Measurements from ENCODE around the gene ACBD5.
A peak's percentile ranks its signal among the peaks of the same experiment; 100 is the strongest.
"Not testable (repeated sequence)": the region's sequence is repeated elsewhere in the genome, so short reads cannot be mapped to it uniquely, and the experiment has no call there.

The ACBD5 gene, protein sequence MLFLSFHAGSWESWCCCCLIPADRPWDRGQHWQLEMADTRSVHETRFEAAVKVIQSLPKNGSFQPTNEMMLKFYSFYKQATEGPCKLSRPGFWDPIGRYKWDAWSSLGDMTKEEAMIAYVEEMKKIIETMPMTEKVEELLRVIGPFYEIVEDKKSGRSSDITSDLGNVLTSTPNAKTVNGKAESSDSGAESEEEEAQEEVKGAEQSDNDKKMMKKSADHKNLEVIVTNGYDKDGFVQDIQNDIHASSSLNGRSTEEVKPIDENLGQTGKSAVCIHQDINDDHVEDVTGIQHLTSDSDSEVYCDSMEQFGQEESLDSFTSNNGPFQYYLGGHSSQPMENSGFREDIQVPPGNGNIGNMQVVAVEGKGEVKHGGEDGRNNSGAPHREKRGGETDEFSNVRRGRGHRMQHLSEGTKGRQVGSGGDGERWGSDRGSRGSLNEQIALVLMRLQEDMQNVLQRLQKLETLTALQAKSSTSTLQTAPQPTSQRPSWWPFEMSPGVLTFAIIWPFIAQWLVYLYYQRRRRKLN

DNA sequence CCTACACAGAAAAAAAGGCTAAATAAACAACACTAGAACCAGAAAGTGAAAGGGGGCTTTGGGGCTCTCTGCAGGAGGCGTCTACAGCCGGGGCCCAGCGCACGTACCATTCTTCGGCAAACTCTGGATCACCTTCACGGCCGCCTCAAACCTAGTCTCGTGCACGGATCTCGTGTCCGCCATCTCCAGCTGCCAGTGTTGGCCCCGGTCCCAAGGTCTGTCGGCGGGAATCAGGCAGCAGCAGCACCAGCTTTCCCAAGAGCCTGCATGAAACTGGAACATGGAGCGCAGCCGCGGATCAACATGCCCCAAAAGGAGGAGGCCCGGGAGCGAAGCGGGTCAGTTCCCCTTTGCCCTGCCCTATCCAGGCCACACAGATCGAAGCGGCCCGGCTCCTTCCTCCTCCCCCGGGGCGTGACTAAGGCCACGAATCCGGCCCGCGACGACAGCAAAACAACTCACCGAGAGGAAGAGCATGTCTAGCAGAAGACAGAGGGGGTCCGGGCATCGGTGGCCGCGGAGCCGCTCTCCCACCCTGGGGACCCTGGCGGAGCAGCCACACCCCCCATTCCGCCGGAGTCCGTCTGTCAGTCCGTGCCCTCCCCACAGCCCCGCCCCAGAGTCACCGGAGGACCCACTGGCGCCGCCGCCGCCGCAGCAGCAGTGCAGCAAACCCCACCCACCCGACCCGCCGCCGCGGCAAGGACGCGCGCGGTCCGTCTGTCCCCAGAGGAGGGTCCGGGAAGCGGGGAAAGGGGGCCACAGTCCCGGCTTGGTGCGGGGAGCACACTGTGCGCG, at the start of gene ACBD5:
ACBD5 (minus strand) TSS at position 586 of the 798 bp plus-strand sequence; CDS start at position 477, 109 bp downstream.
- DNase-seq (ENCODE audit: low spot score) = peak; percentile 57

DNA sequence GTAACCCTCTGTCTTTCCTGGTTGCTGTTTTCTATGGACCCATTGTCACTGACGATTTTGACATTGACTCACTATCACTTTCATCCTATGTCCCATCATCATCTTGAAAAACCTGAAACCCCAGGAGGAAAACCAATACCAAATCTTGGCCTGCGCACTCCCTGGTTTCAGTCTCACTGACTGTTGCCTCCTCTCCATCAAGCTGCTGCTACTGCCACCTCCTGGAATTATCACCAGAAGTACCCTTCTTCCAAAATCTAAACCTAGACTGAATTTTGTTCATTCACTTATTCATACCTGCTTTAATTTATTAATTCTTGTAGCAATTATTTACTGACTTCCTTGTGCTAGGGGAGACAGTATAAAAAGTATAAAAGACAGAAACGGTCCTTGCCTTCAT, 44.5 kb upstream of the ACBD5 start:
- DNase-seq (ENCODE audit: low spot score) = no peak

DNA sequence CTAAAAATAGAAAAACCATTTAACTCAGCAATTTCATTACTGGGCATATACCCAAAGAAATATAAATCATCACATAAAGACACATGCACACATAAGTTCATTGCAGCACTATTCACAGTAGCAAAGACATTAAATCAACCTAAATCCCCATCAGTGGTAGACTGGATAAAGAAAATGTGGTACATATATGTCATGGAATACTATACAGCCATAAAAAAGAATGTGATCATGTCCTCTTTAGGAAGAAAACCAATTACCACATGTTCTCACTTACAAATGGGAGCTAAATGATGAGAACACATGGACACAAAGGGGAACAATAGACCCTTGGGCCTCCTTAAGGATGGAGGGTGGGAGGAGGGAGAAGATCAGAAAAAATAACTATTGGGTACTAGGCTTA, 36.0 kb upstream of the ACBD5 start:
- DNase-seq (ENCODE audit: low spot score) = no peak

GRCh38 chr10:27266025-27266424, 25.4 kb upstream of the ACBD5 start:
- DNase-seq (ENCODE audit: low spot score) = not testable (repeated sequence)

DNA sequence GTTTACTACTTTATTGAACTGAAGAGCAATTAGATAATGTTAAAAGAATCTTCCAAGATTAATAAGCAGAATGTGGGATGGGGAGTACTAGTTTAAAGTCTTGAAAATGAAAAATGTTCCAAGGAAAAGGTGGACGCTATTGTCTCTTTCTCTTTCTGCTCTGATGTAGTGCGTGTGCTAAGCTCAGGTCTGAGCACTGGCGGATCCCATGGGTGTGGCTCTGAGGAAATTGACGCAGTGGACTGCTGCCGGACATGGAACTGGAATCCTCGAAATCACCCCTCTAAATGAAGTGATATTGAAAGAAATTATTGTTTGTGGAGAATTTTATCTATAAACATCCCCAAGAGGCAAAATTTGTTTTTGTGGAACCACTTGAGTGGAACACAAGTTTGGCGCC, 22.2 kb upstream of the ACBD5 start:
- not testable (repeated sequence) for DNase-seq (ENCODE audit: low spot score)

GRCh38 chr10:27258838-27259812, 18.5 kb upstream of the ACBD5 start:
- peak; percentile 48 for DNase-seq (ENCODE audit: low spot score)

- DNase-seq (ENCODE audit: low spot score) = no peak
These were observed 17.9 kb upstream of the ACBD5 start for GRCh38 chr10:27258492-27258837.

DNA sequence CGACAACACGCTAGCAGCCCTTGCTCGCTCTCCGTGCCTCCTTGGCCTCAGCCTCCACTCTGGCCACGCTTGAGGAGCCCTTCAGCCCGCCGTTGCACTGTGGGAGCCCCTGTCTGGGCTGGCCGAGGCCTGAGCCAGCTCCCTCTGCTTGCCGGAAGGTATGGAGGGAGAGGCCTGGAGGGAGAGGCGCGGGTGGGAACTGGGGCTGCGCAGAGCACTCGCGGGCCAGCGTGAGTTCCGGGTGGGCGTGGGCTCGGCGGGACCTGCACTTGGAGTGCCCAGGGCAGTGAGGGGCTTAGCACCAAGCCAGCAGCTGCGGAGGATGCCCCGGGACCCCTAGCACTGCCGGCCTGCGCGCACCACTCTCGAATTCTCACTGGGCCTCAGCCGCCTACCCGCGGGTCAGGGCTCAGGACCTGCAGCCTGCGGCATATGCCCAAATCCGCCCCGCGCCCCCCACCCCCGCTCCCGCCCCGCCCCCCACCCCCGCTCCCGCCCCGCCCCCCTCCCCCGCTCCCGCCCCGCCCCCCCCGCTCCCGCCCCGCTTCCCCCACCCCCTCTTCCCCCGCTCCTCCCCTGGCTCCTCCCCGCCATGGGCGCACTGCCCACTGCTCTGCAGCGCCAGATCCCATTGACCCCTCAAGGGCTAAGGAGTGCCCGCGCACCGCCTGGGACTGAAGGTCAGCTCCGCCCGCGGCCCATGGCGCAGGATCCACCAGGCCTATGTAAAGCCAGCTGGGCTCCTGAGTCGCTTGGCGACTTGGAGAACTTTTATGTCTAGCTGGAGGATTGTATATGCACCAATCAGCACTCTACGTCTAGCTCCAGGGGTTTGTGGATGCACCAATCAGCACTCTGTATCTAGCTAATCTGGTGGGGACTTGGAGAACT, 15.9 kb upstream of the ACBD5 start:
- no peak for DNase-seq (ENCODE audit: low spot score)

DNA sequence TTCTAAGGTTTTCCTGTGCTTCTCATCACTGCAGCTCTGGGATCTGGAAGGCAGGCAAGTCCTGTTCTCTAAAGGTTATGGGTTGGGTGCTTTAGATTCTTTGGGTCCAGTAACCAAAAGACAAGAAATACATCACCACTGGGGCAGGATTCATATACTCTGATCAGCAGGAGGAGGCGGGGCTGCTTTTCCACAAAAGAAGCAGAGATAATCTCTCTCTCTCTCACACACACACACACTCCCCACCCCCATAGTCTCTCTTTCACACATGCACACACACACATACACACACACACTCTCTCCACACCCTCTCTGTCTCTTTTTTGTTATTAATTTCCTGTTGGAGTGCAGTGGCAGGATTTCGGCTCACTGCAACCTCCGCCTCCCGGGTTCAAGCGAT, 13.0 kb upstream of the ACBD5 start:
- no peak for DNase-seq (ENCODE audit: low spot score)

DNA sequence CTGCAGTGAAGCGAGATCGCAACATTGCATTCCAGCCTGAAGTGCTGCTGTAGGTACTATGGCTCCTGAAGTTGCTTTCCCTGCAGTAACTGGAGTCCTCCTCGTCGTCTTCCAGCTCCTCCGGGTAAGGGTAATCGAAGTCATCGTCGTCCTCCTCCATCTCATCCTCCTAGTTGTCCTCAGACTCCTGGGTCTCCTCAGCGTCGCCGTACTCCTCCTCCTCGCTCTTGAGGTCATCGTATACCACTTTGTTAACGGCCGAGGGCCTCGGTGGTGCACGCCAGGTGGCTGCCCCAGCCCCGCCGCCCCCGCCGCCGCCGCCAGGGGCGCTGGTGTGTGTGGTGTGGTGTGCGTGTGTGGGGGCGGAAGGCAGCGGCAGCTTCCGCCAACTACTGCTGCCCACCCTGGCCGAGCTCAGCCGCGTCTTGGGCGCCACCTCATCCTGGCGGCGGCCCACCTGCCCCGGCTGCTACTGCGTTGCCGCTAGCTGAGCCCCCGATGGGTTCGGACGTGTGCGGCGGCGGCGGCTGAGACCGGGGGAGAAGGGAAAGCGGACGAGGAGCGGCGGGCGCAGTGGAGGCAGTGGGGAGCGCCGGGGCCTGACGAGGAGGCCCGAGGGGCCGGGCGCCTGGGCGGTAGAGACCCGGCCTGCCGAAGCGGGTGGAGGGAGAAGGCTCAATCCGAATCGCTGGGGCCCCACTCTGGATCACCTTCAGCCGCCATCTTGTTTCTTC, 11.8 kb upstream of the ACBD5 start:
- DNase-seq (ENCODE audit: low spot score) = peak; percentile 82

GRCh38 chr10:27251554-27251953, 11.0 kb upstream of the ACBD5 start:
- DNase-seq (ENCODE audit: low spot score) = no peak

DNA sequence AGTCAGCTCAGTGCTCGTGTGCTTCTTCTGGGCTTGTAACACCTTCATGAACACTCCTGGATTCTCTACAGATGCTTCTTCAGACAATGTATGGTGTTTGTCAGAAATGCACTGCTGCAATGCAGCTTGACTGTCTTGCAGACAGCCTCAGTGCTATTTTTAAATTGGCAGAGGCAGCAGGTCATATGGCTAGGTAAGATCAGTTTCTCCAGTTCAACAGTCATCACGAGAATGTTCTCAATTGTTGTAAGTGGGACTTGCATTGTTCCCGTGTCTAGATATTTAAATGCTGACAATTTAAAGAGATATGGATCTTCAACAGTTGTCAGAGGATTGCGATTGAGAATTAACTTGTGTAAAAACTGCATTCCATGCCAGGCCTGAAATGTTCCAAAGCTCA, 7.6 kb upstream of the ACBD5 start:
- no peak for DNase-seq (ENCODE audit: low spot score)

- DNase-seq (ENCODE audit: low spot score) = no peak
These were observed 6.8 kb upstream of the ACBD5 start for GRCh38 chr10:27247441-27247840.

DNA sequence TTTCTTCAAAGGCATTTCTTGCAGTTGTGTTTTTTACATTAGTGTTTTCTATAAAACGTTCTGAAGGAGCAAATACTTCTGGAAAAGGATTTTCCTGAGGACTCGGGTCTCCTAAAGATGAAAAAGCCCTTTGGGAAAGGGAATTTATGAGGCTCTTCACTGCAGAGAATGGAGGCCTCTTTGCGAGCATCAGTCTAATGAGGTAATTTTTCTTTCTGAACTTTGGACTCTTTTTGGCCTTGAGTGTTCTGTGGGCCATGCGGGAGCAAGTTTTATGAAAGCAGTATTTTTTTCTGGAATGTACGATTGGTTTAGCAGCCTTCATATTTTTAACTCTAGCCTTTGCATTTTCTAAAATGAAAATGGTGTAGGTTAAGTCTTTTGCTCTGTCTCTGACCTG, 6.4 kb upstream of the ACBD5 start:
- no peak for DNase-seq (ENCODE audit: low spot score)

- no peak for DNase-seq (ENCODE audit: low spot score)
These were observed 5.2 kb upstream of the ACBD5 start for GRCh38 chr10:27245836-27246235.

- no peak for DNase-seq (ENCODE audit: low spot score)
These were observed 4.4 kb upstream of the ACBD5 start for GRCh38 chr10:27244976-27245375.

DNA sequence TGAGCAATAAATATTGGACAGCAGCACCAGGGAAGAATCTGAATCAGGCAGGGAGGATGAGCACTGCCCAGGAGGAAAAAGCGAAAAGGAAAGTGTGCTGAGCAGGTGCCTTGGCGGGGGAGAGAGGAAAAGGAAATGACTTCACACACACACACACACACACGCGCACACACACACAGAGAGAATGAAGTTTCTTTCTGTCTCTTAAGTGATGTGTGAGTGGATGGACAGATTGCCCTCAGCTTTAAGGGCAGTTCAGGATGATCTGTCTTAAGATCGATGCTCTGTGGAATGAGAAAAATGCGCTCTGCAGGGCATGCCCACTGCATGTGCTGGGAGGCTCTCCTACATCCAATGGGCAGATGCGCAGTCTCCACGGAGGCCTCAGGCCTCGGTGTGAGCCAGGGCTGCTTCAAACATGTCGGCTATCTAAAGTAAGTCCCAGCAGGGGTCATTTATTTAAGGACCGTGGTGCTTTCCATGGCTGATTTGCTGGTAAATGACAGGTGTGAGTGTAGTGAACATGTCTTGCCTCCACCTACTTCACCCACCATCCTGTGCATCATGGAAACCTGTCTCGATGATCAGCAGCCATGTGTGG, 2.5 kb upstream of the ACBD5 start:
- peak; percentile 47 for DNase-seq (ENCODE audit: low spot score)

- no peak for DNase-seq (ENCODE audit: low spot score)
These were observed 1.9 kb upstream of the ACBD5 start for GRCh38 chr10:27242473-27242950.

- peak; percentile 64 for DNase-seq (ENCODE audit: low spot score)
These were observed 1.3 kb upstream of the ACBD5 start for GRCh38 chr10:27241652-27242472.

Data from HuH-7.5 (cell line).